Measurements from ENCODE around the gene SARS1. TPM values are rescaled to one million over a fixed set of nuclear protein-coding genes. Genes with fewer than 3 reads are reported as not detected.
"Not testable (repeated sequence)": the region's sequence is repeated elsewhere in the genome, so short reads cannot be mapped to it uniquely, and the experiment has no call there.

SARS1 gene, protein sequence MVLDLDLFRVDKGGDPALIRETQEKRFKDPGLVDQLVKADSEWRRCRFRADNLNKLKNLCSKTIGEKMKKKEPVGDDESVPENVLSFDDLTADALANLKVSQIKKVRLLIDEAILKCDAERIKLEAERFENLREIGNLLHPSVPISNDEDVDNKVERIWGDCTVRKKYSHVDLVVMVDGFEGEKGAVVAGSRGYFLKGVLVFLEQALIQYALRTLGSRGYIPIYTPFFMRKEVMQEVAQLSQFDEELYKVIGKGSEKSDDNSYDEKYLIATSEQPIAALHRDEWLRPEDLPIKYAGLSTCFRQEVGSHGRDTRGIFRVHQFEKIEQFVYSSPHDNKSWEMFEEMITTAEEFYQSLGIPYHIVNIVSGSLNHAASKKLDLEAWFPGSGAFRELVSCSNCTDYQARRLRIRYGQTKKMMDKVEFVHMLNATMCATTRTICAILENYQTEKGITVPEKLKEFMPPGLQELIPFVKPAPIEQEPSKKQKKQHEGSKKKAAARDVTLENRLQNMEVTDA
- 100 to 1,000 TPM; 193 to 195 TPM for total RNA-seq

DNA sequence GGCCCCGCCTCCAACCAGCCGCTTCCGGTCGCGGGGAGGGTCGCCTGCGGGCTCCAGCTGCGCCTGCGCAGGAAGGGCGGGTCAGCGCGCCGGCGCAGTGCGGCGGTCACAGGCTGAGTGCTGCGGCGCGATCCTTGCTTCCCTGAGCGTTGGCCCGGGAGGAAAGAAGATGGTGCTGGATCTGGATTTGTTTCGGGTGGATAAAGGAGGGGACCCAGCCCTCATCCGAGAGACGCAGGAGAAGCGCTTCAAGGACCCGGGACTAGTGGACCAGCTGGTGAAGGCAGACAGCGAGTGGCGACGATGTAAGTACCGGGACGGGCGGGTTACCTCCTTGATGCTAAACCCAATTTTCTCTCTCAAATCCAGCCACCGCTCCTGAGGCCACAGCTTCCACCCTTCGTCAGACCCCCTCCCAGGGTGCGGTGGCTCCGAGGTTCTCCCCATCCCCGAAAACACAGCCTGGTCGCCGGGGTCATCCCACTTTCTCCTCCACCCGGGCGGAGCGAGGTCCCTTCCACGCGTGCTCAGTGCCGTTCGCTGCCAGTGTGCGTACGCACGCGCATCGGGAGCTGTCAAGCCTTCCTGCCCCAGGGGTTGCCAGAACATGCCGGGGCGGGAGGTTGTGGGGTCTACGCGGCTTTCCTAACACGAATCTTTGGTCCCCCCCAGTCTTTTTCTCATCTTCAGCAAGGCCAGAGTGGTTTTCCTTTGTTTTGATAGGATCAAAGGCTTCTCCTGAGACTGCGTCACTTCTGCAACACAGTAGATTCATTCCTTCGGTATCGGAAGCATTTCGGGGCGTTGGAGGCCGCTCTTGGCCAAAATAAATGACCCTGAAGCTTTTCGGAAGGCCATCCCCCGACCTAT is at the start of gene SARS1:
Gene SARS1, plus strand, starts transcription at position 95 of the 870 bp plus-strand sequence. Its CDS starts 75 bp downstream, at position 170.
- POLR2A ChIA-PET = interaction anchor here (0.7 to 4.2 kb wide), 27 partner anchors 10 to 1661 kb away, joined by 3 to 28 read pairs (median 4); partner anchors contain the start of genes AMPD2, ATXN7L2, GNAI3 and GNAT2

DNA sequence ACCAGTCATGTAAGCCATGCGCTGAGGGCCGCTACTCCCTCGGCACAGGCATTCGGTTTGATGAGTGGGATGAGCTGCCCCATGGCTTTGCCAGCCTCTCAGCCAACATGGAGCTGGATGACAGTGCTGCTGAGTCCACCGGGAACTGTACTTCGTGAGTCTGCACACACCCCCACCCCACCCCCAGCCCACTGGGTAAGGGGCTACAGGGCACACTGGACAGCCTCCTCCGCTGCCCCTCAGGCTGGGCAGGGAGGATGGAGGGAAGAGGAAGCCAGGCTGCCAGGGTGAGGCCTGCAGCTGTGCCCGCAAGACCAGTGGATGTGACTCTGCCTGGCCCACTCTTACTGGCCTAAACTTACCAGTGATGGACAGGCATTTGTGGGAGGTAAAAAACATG is 49.2 kb upstream of the SARS1 start:
- no peak for DNase-seq
- POLR2A ChIA-PET = no interaction called here
- Mint-ChIP-seq H3K36me3 (ENCODE audit: low read depth) (no peaks in the 10 kb centered on the region), H3K9me3 (no peaks in the 10 kb centered on the region), H3K4me3 (no peak overlapping the region), H3K27me3 (no peaks in the 10 kb centered on the region), H3K27ac (no peak overlapping the region), H3K4me1 (peaks cover 44% of the 10 kb centered on the region)
- CTCF ChIA-PET = no interaction called here

More for the DNA sequence above, at the start of gene SARS1:
- Mint-ChIP-seq H3K9me3 (peaks cover 3% of the 10 kb centered on the region), H3K27ac (peak within 1 kb of the TSS; percentile 87), H3K4me1 (peaks cover 36% of the 10 kb centered on the region), H3K36me3 (ENCODE audit: low read depth) (peaks cover 41% of the 10 kb centered on the region), H3K27me3 (peaks cover 7% of the 10 kb centered on the region), H3K4me3 (peak within 1 kb of the TSS; percentile 98)
- DNase-seq = peak; percentile 90
- CTCF ChIA-PET = interaction anchor here (0.9 to 2.1 kb wide), 17 partner anchors 8 to 771 kb away, joined by 3 to 9 read pairs (median 4); partner anchors contain the start of genes AHCYL1 and PSRC1

DNA sequence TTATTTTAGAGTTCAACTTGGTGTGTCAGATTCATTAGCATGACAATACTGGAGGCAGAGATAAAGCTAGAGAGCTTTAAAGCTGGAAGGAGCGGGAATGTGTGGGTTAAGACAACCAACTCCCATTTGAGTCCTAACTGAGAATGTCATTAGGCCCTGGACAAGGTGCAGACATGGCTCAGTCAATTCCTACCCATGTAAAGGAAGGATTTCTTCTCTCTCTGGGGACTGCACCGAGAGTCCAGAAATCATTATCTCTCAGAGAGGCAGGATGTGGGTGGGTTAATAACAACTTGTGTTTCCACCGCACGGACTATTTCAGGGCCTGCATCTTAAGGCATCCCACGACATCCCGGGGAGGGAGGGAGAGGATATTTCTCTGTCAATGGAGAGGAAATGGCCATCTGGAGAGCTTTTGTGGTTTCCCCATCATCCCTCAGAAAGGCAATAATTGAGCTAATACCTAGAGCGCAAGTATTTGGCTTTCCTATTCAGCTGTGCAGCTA is 46.7 kb upstream of the SARS1 start:
- Mint-ChIP-seq H3K36me3 (ENCODE audit: low read depth) (no peaks in the 10 kb centered on the region), H3K27me3 (no peaks in the 10 kb centered on the region), H3K9me3 (no peaks in the 10 kb centered on the region), H3K4me1 (peaks cover 39% of the 10 kb centered on the region), H3K27ac (no peak overlapping the region), H3K4me3 (no peak overlapping the region)
- POLR2A ChIA-PET = interaction anchor here (0.9 kb wide), 1 partner anchor 47 kb away, joined by 3 read pairs; the partner anchor contains the start of gene SARS1
- CTCF ChIA-PET = interaction anchor here (1.1 kb wide), 1 partner anchor 32 kb away, joined by 3 read pairs; no protein-coding TSS in a partner anchor
- no peak for DNase-seq

DNA sequence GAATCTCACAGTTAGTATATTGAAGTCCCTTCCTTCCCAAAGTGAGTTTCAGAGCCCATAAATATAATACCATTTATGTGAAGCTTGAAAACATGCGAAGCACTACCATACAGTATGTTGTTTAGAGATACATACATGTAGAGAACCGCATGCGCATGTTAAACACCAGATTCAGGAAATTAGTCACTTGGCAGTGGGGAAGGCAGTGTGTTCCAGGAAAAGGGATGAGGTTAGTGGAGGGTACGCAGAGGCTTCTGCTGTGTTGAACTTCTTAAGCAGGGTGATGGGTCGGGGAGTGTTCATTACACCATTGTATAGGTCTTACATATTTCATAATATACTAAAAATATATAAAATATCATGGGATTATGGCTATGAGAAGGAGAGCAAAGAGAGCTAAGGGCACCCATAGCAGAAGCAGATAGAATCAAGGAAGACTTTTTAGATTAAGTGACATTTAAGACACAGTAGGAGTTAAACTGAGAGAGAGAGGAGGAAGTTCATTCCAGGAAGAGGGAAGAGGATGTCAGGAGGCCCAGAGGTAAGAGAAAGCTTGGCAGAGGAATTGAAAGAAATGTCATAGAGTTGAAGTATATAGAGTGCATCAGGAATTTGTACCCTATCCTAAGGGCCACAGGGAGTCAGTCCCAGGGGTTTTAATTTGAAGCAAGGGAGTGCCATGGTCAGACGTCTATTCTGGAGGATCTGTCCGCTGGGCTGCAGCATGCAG is 43.5 kb upstream of the SARS1 start:
- POLR2A ChIA-PET = no interaction called here
- Mint-ChIP-seq H3K27me3 (no peaks in the 10 kb centered on the region), H3K4me1 (peaks cover 21% of the 10 kb centered on the region), H3K36me3 (ENCODE audit: low read depth) (no peaks in the 10 kb centered on the region), H3K9me3 (no peaks in the 10 kb centered on the region), H3K4me3 (no peak overlapping the region), H3K27ac (no peak overlapping the region)
- DNase-seq = no peak
- CTCF ChIA-PET = interaction anchor here (0.6 kb wide), 1 partner anchor 85 kb away, joined by 3 read pairs; no protein-coding TSS in a partner anchor

DNA sequence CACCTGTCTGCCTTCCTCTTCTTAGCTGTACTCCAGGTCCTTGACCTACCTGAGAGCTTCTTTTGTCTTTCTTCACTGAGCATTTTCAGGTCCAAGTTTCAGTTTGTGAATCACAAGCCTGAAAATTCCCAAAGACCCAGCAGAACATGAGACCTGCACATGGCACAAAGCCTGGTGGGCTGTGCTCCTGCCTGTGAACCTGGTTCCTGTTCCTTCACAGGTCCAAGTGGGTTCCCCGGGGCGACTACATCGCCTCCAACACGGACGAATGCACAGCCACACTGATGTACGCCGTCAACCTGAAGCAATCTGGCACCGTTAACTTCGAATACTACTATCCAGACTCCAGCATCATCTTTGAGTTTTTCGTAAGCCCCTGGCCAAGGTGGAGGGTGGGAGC is 42.1 kb upstream of the SARS1 start:
- Mint-ChIP-seq H3K36me3 (ENCODE audit: low read depth) (no peaks in the 10 kb centered on the region), H3K9me3 (no peaks in the 10 kb centered on the region), H3K27ac (no peak overlapping the region), H3K4me3 (no peak overlapping the region), H3K27me3 (no peaks in the 10 kb centered on the region), H3K4me1 (peaks cover 21% of the 10 kb centered on the region)
- CTCF ChIA-PET = interaction anchor here (0.6 to 1.0 kb wide), 3 partner anchors 10 to 72 kb away, joined by 3 read pairs; no protein-coding TSS in a partner anchor
- no peak for DNase-seq
- POLR2A ChIA-PET = interaction anchor here (1.0 to 1.3 kb wide), 2 partner anchors 10 to 42 kb away, joined by 3 to 4 read pairs; partner anchors contain the start of gene SARS1

DNA sequence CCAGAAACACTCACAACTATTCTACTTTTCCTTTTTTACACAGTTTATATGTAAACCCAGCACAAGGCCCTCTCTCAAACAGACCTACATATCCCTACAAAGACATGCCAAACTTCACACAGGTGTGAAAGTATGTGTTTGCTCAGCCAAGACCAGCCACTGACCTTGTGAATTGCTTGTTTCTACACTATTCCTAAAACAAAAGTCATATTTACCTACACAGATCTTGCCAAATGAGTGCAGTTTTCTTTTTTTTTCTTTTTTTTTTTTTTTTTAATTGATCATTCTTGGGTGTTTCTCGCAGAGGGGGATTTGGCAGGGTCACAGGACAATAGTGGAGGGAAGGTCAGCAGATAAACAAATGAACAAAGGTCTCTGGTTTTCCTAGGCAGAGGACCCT is 37.4 kb upstream of the SARS1 start:
- POLR2A ChIA-PET; H3K27me3 Mint-ChIP-seq; H3K9me3 Mint-ChIP-seq; H3K27ac Mint-ChIP-seq; H3K36me3 Mint-ChIP-seq (ENCODE audit: low read depth); H3K4me1 Mint-ChIP-seq; DNase-seq; CTCF ChIA-PET; H3K4me3 Mint-ChIP-seq: not testable (repeated sequence)

DNA sequence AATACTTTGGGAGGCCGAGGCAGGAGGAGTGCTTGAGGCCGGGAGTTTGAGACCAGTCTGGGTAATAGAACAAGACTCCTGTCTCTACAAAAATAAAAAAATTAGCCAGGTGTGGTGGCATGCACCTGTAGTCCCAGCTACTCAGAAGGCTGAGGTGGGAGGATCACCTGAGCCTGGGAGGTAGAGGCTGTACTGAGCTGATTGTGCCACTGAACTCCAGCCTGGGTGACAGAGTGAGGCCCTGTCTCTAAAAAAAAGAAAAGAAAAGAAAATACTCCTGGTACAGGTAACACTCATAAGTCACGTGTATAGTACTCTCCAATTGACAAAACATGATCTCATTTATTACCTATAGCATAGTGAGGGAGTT is 33.0 kb upstream of the SARS1 start:
- H3K36me3 Mint-ChIP-seq (ENCODE audit: low read depth); H3K4me1 Mint-ChIP-seq; H3K9me3 Mint-ChIP-seq; H3K27me3 Mint-ChIP-seq; H3K4me3 Mint-ChIP-seq; DNase-seq; H3K27ac Mint-ChIP-seq; CTCF ChIA-PET; POLR2A ChIA-PET: not testable (repeated sequence)

DNA sequence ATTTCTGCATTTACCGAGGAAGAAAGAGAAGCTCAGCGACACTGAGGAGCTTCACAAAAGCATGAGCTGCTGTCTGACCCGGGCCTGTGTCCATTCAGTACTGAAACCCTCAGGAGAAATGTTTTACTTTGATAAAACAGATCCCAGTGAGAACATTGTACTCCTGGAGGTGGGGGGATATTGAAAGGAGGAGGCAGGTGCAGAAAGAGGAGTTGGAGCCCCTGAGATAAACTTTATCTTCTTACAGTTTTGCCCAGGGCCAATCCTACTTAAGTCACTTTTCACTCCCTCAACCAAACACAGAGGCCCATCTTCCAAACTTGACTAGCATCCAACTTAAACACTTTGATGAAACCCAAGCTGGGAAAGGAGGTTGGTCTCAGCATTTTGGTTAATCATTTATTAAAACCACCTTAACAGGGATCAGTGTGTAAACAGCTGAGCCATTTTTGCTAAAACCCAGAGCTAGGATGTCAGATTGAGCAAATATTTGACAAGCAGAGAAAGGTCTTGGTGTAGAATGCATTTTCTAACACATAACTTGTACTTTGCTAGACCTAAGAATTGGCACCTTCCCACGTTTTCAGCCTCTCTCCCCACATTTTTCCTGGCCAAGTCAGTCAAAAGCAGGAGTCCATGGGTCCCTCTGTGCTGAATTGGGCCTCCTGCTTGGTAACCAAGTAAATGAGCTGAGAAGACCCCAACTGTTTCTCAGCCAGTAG is 32.5 kb upstream of the SARS1 start:
- H3K27me3 Mint-ChIP-seq = no peaks in the 10 kb centered on the region
- no peaks in the 10 kb centered on the region for H3K36me3 Mint-ChIP-seq (ENCODE audit: low read depth)
- POLR2A ChIA-PET = no interaction called here
- H3K9me3 Mint-ChIP-seq = no peaks in the 10 kb centered on the region
- CTCF ChIA-PET = interaction anchor here (1.3 kb wide), 1 partner anchor 18 kb away, joined by 3 read pairs; no protein-coding TSS in a partner anchor
- no peaks in the 10 kb centered on the region for H3K4me1 Mint-ChIP-seq
- no peak overlapping the region for H3K27ac Mint-ChIP-seq
- DNase-seq = no peak
- H3K4me3 Mint-ChIP-seq = no peak overlapping the region

DNA sequence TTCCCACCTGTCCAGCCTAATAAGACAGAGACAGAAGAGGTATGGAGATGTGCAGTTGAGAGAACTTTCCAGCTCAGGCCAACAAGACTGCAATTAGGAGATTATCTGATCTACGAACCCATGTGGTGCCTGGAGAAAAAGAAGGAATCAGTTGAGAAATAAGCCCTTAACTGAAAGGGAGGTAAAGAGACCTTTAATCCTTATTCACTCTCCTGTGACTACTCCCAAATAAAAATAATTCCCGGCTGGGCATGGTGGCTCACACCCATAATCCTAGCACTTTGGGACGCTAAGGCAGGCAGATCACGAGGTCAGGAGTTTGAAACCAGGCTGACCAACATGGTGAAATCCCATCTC is 31.9 kb upstream of the SARS1 start:
- DNase-seq = no peak
- Mint-ChIP-seq H3K27ac (no peak overlapping the region), H3K36me3 (ENCODE audit: low read depth) (no peaks in the 10 kb centered on the region), H3K9me3 (no peaks in the 10 kb centered on the region), H3K27me3 (no peaks in the 10 kb centered on the region), H3K4me1 (no peaks in the 10 kb centered on the region), H3K4me3 (no peak overlapping the region)
- ChIA-PET POLR2A (no interaction called here), CTCF (interaction anchor here (1.3 kb wide), 1 partner anchor 18 kb away, joined by 3 read pairs; no protein-coding TSS in a partner anchor)

DNA sequence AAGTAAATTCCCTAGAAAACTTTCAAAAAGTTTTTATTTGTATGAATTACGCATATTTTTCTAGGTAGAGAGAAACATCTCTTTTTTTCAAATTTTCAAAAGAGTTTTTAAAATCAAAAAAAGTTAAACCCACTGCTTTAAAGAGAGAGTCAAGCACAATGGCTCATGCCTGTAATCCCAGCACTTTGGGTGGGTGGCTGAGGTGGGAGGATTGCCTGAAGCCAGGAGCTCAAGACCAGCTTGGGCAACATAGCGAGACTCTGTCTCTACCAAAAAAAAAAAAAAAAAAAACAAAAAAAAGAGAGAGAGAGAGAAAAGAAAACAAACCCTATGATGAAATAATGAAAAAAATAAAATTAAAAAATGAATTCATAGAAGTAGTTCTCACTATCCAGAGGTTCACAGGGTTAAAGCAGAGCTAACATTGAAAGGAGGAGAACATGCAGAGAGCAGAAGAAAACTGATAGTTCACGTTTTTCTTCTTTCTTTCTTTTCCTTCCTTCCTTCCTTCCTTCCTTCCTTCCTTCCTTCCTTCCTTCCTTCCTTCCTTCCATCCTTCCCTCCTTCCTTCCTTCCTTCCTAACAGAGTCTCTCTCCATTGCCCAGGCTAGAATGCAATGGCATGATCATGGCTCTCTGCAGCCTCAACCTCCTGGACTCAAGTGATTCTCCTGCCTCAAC is 30.5 kb upstream of the SARS1 start:
- Mint-ChIP-seq H3K4me3 (no peak overlapping the region), H3K36me3 (ENCODE audit: low read depth) (no peaks in the 10 kb centered on the region), H3K27me3 (no peaks in the 10 kb centered on the region), H3K9me3 (no peaks in the 10 kb centered on the region), H3K4me1 (no peaks in the 10 kb centered on the region), H3K27ac (no peak overlapping the region)
- POLR2A ChIA-PET = no interaction called here
- CTCF ChIA-PET = interaction anchor here (0.7 to 1.2 kb wide), 3 partner anchors 10 to 350 kb away, joined by 3 to 5 read pairs (median 3); no protein-coding TSS in a partner anchor
- DNase-seq = no peak

DNA sequence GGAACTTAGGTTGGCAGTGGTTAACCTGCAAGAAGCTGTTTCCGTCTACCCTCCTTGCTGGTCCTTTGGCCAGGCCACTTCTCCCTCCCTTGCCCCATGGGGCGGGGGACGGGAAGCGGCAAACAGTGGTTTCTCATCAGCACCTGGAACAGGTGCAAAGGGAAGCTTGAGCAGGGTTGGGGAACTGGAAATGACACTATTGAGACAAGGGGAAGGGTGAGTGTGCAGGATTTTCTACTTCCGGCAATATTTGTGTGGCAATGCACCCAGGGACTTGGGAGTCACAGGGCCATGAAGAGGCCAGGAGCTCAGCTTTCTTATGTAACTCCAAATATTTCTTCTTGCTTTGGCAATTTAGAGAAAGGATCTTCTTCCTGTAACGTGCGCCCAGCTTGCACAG is 29.0 kb upstream of the SARS1 start:
- no peak for DNase-seq
- no peaks in the 10 kb centered on the region for H3K9me3 Mint-ChIP-seq
- H3K27me3 Mint-ChIP-seq = no peaks in the 10 kb centered on the region
- ChIA-PET POLR2A (no interaction called here), CTCF (no interaction called here)
- H3K4me1 Mint-ChIP-seq = no peaks in the 10 kb centered on the region
- H3K36me3 Mint-ChIP-seq (ENCODE audit: low read depth) = no peaks in the 10 kb centered on the region
- H3K4me3 Mint-ChIP-seq = no peak overlapping the region
- no peak overlapping the region for H3K27ac Mint-ChIP-seq
